GM18873 (cell line): ENCODE data around the gene SLC12A6.

ENCODE experiments used
- ATAC-seq: cut with Tn5 transposase; IDR thresholded peaks from one replicate; pipeline ENCODE4 v1.9.1; 2021; ENCODE audit warnings: mild to moderate bottlenecking, moderate library complexity, moderate number of reproducible peaks; ENCODE audit not compliant: unreplicated experiment, low FRiP score

The SLC12A6 gene

DNA sequence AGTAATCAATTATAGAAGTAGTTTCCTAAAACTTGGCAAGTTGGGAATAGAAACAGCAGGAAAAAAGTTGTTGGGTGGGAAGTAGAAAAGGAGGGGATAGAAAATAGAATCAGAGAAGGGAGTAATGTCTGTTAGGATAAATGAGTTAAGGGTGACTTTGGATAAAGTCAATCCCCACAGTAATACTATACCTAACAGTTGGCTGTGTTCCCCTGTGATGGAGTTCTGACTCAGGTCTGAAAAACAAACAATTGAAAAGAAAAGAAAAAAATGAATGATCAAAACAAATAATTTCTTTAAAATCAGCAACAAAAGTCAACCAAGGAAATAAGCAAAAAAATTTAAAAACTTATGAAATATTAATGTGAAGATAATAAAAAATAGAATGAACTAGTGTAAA, 62.4 kb downstream of the SLC12A6 start:
- ATAC-seq = no peak

GRCh38 chr15:34271493-34271892, 66.1 kb downstream of the SLC12A6 start:
- ATAC-seq = no peak

GRCh38 chr15:34266751-34267150, 70.8 kb downstream of the SLC12A6 start:
- ATAC-seq = no peak

DNA sequence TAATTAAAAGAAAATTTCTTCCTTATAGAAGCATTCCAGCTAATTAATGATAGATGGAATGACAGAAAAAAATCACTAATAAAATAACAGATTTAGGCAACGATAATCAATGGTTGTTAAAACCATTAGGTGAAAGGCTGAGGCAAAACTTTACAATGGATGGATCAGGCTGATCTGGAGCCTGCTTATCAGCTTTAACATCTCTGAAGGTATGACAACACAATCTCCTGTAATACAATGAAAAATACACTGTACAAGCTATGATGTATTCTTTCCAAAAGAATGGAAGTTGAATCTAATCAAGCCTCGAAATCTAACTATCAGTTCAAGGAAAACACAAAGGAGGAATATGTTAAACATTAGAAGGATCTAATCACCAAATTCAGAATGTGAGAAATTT, 73.5 kb downstream of the SLC12A6 start:
- ATAC-seq = no peak

DNA sequence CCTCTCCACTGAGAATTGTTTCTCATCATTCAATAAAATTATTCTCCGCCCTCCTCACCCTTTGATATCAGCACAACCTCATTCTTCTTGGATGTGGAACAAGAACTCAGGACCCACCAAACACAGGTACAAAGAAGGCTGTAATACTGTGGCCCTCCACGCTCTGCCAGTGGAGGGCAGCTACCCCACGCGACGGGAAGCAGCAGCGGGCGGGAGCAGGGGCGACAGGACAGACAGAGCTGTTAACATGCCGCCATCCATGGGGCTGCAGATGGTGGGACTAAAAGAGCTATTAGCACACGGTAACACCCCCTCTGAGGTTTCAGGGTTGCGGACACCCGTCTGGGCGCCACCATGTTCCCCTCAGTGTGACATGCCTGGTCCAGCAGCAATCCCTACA, 75.2 kb downstream of the SLC12A6 start:
- ATAC-seq = no peak

DNA sequence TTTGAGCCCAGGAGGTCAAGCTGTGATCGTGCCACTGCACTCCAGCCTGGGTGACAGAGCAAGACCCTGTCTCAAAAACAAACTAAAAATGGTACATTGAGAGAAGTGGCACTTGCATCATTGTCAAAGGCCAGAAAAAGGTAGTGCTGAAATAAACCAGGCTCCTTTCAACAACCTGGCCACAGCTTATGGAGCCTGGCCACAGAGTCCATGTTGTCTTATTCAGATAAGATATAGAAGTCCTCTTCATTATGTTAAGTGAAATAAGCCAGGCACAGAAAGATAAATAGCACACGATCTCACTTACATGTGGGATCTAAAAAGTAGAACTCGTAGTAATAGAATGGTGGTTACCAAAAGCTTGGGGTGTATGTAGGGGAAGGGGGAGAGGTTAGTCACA, 78.0 kb downstream of the SLC12A6 start:
- no peak for ATAC-seq

DNA sequence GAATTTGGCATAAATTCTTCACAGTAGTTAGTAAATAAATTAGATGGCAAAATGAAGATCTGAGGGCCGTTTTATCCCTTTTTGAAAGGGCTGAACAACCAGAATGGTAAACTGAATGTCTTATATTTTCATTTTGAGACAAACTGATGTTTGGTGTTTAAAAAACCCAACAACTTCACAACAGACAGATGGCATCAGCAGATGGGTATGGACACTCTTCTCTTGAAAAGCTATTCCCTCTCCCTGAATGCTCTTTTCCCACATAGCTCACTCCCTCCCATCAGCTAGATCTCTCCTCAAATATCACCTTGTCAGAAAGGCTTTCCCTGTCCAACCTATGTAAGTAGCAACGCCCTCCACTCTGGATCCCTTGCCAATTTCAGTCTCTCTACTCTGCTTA, 79.4 kb downstream of the SLC12A6 start:
- no peak for ATAC-seq

DNA sequence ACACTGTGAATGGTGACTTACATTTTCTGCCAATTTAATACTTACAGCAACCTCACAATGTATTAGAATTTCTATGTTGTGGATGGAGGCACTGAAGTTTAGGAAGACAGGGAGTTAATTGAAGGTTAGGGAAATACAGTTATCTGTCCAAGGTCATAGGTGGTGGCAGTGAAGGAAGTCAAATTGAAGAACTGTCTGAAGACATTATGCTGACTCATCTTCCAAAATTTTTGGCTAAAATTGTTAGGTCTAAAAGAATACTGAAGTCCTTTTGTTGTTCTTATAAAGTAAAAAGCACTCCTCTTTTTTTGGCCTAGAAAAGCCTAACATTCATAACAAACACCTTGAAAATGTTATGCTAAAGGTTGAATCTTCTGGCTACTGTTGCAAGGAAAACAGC, 85.0 kb downstream of the SLC12A6 start:
- no peak for ATAC-seq

DNA sequence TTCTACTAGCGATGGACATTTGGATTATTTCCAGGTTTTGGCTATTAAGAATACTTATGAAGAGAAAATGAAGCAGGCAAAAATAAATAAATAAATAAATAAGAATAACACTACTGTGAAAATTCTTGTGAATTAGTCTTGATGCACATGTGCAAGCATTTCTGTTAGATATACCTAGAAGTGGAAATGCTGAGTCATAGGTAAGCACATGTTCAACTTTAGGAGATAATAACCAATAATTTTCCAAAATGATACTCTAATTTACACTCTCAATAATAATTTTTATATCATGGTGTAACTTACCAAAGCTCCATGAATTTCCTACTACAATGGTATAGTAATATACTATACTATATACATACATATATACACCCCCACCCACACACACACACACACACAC, 89.4 kb downstream of the SLC12A6 start:
- ATAC-seq = no peak

- ATAC-seq = no peak
Measured at GRCh38 chr15:34246276-34246976, 91.2 kb downstream of the SLC12A6 start.

- ATAC-seq = no peak
Measured at GRCh38 chr15:34243226-34243625, 94.4 kb downstream of the SLC12A6 start.

GRCh38 chr15:34242331-34242710, 95.3 kb downstream of the SLC12A6 start:
- no peak for ATAC-seq

DNA sequence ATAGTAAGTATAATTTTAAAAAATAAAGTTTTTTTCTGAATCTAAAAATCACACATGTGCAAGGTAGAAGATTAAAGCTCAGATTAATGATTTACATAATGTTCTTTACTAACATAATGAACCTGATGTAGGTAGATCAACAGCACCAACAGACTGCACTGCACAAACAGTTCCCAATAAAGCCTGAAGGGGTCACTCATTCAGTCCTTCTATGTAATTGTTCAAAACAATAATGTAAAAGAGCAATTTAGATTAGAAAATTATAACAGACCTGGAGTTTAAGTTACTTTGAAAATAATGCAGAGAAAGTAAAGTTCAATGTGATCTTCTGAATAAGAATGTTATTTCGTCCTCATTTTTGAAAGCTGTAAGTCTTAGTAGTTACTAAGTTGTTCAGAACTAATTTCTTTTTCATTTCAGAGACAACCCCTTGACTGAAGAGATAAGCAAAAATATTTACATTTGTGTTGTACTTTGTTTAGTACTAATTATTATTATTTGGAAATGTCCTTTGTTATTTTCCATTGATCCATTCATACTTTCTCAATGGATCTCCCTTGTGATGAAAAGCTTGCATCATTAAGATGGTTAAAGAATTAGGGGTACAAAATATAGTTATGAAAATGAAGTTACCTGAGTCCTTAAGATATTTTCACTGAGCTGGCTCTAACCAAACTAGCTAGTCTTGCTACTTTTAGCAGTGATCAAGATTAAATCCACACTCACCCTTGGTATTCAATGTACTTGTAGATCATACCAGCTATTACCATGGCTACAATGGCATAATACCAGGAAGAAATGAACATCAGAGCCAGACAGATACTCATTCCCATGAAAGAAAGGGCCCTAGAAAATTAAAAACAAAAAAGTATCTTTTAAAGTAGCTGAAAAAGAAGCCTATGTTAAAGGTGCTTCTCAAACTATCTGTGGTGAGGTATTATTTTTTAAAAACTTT, 95.9 kb downstream of the SLC12A6 start:
- ATAC-seq = no peak

DNA sequence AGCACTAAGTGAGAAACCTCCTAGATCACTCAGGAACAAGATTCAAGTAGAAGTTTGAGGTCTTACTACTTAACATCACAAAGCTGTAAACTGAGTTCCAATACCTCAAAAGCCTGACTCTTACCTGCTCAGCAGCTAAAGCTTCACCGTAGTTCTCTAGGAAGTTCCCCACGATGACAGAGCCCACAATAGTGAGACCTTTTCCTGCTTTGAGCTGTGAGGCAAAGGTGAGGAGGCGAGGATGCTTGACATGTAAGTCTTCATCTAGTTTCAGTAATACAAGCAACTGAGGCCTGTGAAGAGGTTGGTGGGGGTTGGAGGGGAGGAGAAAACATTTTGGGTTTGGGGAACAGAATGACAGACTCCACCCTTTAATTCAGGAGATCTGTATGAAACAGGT, 97.0 kb downstream of the SLC12A6 start:
- ATAC-seq = no peak

GRCh38 chr15:34239151-34239808, 98.3 kb downstream of the SLC12A6 start:
- no peak for ATAC-seq

GRCh38 chr15:34233614-34234013, 104.0 kb downstream of the SLC12A6 start:
- no peak for ATAC-seq

DNA sequence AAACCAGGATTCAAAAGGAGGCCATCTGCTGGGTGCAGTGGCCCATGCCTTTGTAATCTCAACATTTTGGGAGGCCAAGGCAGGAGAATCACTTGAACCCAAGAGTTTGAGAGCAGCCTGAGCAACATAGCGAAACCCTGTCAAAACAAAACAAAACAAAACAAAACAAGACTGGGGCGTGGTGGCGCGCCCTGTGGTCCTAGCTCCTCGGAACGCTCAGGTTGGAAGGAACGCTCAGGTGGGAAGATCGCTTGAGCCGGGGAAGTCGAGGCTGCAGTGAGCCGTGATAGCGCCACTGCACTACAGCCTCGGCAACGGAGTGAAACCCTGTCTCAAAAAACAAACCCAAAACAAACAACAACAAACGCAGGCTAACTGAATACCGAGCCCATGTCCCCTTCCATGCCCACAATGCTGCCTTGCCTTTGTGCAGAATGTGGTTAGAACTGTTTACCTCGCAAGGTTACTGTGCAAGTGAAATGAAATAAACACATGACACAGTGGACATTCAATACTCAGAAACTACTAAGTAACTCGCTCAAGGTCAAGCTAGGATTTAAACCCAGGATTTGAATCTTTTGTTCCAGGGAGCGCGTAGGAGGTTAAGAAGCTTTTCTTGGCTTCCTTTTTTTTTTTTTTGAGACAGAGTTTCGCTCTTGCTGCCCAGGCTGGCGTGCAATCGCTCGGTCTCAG, 113.5 kb downstream of the SLC12A6 start:
- ATAC-seq = no peak

DNA sequence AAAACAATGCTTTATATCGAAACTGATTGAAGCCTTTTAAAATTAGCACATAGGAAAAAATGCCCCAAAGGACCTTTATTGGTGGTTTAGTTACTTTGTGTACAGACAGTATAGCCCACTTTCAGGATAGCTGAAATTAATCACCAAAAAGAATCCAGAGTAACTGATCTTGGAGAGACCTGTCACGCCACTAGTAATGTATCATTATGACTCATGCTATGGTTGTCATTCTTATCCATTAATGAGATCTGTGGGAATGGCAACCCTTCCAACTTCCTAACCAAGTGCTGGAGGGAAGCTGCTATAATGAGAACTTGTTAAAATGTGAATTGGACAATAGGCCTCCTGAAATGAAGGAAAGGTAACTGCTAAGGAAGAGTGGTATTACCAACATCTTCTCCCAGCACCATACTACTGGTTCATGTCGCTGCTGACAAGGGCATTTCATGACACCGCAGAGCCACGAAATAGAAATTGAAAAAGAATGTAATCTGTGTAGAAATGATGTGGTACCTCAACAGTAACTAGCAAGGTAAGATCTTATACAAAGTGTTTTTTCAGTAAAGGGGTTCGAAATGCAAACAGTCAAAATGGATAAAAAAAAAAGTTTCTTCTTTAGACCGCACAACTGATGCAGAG, 119.9 kb downstream of the SLC12A6 start:
- ATAC-seq = no peak

DNA sequence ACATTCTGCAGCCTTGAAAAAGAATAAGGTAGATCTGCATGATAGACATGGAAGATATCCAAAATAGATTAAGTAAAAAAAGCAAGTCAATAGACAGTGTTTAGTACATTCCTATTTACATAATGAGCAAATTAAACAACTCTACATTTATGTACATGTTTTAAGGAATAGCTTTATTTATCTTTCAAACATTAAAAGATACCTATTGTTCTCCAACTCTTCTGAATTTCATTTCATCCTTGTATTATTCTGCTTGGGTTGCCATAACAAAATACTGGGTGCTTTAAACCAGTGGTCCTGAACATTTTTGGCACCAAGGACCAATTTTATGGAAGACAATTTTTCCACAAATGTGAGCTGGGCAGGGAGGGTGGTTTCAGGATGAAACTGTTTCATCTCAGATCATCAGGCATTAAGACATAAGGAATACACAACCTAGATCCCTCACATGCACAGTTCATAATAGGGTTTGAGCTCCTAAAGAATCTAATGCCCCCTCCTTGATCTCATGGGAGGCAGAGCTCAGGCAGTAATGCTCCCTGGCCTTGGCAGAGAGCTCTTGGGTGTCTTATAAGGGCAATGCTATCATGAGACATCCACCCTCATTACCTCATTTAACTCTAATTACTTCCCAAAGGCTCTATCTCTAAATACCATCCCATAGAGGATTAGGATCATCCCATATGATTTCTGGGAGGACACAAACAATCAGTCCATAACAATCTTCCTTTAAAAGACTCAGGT, 120.9 kb downstream of the SLC12A6 start:
- ATAC-seq = no peak

DNA sequence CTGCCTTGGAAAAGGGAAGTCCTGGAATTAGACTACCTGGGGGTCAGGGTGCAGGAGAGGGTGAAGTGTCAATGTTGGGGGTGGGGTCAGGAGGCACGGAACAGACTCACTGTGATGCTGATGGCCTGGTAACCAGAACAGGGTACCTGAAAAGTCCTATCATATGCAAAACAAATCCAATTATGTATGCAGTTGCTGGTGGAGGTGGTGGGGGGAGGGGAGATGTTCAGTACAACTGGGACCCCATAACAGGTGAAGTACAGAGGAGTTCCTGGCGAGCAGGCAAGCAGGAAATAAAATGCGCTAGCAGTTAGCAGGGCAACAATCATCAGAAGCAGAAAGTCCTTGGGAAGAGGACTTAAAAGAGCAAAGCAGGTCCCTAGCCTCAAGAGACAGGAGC, 123.4 kb downstream of the SLC12A6 start:
- no peak for ATAC-seq
